OCI-LY1 (cell line): ENCODE data around the gene GOLGA8K.
"Not testable (repeated sequence)": the region's sequence is repeated elsewhere in the genome, so short reads cannot be mapped to it uniquely, and the experiment has no call there.

ENCODE experiments used
- H2AFZ ChIP-seq: fragments of 200-600 bp; sonication (generic), shearing (Covaris generic); 2 replicates; pipeline ENCODE4 v1.6.0; 2014; ENCODE audit warnings: antibody characterized with exemption, mild to moderate bottlenecking, low read length
- H3F3A ChIP-seq: fragments of 200-600 bp; sonication (generic), shearing (Covaris generic); 2 replicates; pipeline ENCODE4 v1.6.0; 2014; ENCODE audit warnings: mild to moderate bottlenecking, antibody characterized with exemption, low read length, moderate library complexity; ENCODE audit not compliant: insufficient read depth
- H3K27ac ChIP-seq: fragments of 200-600 bp; sonication (generic); 2 replicates; pipeline ENCODE4 v1.5.1; 2014; ENCODE audit warnings: low read length, mixed run types, mild to moderate bottlenecking, low read depth; ENCODE audit not compliant: poor library complexity, severe bottlenecking
- H3K27me3 ChIP-seq: fragments of 200-600 bp; sonication (generic); 2 replicates; pipeline ENCODE4 v1.6.0; 2014; ENCODE audit warnings: antibody characterized with exemption, mild to moderate bottlenecking, low read length, moderate library complexity; ENCODE audit not compliant: insufficient read depth
- H3K36me3 ChIP-seq: fragments of 200-600 bp; sonication (generic); 2 replicates; pipeline ENCODE4 v1.6.1; 2014; ENCODE audit warnings: mild to moderate bottlenecking, antibody characterized with exemption, low read length, moderate library complexity, mixed read lengths; ENCODE audit not compliant: insufficient read depth
- H3K4me1 ChIP-seq: fragments of 200-600 bp; sonication (generic); 2 replicates; pipeline ENCODE4 v1.5.1; 2014; ENCODE audit warnings: mild to moderate bottlenecking, low read length, moderate library complexity; ENCODE audit not compliant: insufficient read depth, severe bottlenecking
- H3K4me2 ChIP-seq: fragments of 200-600 bp; sonication (generic), shearing (Covaris generic); 2 replicates; pipeline ENCODE4 v1.6.1; 2014; ENCODE audit warnings: low read length
- H3K4me3 ChIP-seq: fragments of 200-600 bp; sonication (generic); 2 replicates; pipeline ENCODE4 v1.5.1; 2014; ENCODE audit warnings: low read length, low read depth, mild to moderate bottlenecking, mixed read lengths; ENCODE audit not compliant: poor library complexity, severe bottlenecking
- H3K79me2 ChIP-seq: fragments of 200-600 bp; shearing (Covaris generic); 2 replicates; pipeline ENCODE4 v1.6.1; 2016; ENCODE audit warnings: mixed run types, low read length, mixed read lengths; ENCODE audit not compliant: insufficient read depth
- H3K9ac ChIP-seq: fragments of 200-600 bp; sonication (generic), shearing (Covaris generic); 2 replicates; pipeline ENCODE4 v1.6.1; 2014; ENCODE audit warnings: mild to moderate bottlenecking, low read length, mixed read lengths
- H3K9me2 ChIP-seq: fragments of 200-600 bp; sonication (generic), shearing (Covaris generic); 2 replicates; pipeline ENCODE4 v1.6.1; 2014; ENCODE audit warnings: low read depth, mild to moderate bottlenecking, low read length, mixed read lengths
- H3K9me3 ChIP-seq: fragments of 200-600 bp; shearing (Covaris generic); 2 replicates; pipeline ENCODE4 v1.6.1; 2014; ENCODE audit warnings: low read length, mixed read lengths
- H4K20me1 ChIP-seq: fragments of 200-600 bp; sonication (generic), shearing (Covaris generic); 2 replicates; pipeline ENCODE4 v1.6.0; 2016; ENCODE audit warnings: mild to moderate bottlenecking, low read length; ENCODE audit not compliant: insufficient read depth

GOLGA8K gene

DNA sequence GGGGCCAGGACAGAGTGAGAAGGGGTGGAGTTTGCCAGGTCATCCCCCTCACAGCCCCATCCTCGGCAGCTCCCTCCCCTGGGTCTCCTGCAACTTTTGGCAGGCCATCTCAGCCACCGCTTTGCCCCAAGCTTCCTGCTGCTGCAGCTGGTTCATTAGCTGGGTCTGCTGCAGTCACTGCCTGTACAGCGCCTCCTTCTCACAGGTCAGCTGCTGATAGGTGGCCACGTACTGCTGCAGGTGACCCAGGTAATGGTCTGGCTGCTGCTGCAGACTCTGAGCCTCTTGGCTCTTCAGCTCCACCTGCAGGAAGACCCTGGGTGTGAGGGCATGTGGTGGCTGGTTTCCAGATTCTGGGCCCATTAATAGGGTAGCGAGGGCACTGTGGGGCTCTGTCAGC lies 8.3 kb downstream of the GOLGA8K start:
- H2AFZ ChIP-seq, H3K27ac ChIP-seq, H3K9me3 ChIP-seq, H4K20me1 ChIP-seq, H3K4me1 ChIP-seq, H3F3A ChIP-seq, H3K9ac ChIP-seq, H3K27me3 ChIP-seq, H3K79me2 ChIP-seq, H3K4me3 ChIP-seq, H3K9me2 ChIP-seq, H3K36me3 ChIP-seq, H3K4me2 ChIP-seq: not testable (repeated sequence)

DNA sequence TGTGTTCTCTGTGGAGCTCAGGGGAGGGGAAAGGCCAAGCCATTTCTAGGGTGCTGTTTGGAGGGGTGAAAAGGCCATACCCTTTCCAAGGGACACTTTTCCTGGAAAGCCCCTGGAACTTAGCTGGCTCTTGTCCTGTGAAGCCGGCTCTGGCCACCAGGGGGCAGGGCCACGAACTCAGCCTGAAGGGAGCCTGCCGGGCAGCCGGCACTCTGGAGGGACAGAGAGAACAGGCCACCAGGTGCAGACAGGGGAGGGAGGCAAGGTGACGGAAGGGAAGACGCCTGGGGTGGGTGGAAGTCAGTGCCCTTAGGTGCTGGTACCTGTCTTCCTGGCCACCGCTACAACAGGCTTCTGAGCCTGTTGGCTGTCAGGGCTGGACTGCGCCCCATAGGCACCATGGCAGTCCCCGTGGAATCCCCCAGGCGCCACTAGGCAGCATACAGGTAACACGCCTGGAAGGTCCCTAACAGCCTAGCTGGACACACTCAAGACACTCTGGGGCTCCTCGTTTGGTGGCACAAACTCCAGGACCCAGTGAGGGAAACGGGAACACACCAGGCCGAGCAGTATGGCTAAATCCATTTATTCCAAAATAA lies 14.9 kb downstream of the GOLGA8K start:
- H3F3A ChIP-seq, H3K79me2 ChIP-seq, H2AFZ ChIP-seq, H3K9me3 ChIP-seq, H3K9ac ChIP-seq, H3K27ac ChIP-seq, H3K9me2 ChIP-seq, H3K4me1 ChIP-seq, H3K4me2 ChIP-seq, H3K27me3 ChIP-seq, H3K36me3 ChIP-seq, H4K20me1 ChIP-seq, H3K4me3 ChIP-seq: not testable (repeated sequence)

- not testable (repeated sequence) for H3K36me3 ChIP-seq, H3K27ac ChIP-seq, H3K4me3 ChIP-seq, H3K79me2 ChIP-seq, H3K9ac ChIP-seq, H3K27me3 ChIP-seq, H3K9me3 ChIP-seq, H4K20me1 ChIP-seq, H3K4me1 ChIP-seq, H3K4me2 ChIP-seq, H3K9me2 ChIP-seq, H3F3A ChIP-seq, H2AFZ ChIP-seq
Measured at GRCh38 chr15:32385823-32386495, 17.1 kb downstream of the GOLGA8K start.

- not testable (repeated sequence) for H3K27me3 ChIP-seq, H3K4me3 ChIP-seq, H3K27ac ChIP-seq, H3K9me2 ChIP-seq, H3K9me3 ChIP-seq, H3K4me2 ChIP-seq, H2AFZ ChIP-seq, H3K36me3 ChIP-seq, H3K79me2 ChIP-seq, H3K9ac ChIP-seq, H3F3A ChIP-seq, H3K4me1 ChIP-seq, H4K20me1 ChIP-seq
Measured at GRCh38 chr15:32374185-32374584, 28.9 kb downstream of the GOLGA8K start.

- H3K4me3 ChIP-seq, H3K79me2 ChIP-seq, H3K9ac ChIP-seq, H3K27ac ChIP-seq, H3K4me2 ChIP-seq, H3K9me3 ChIP-seq, H3K27me3 ChIP-seq, H2AFZ ChIP-seq, H3K36me3 ChIP-seq, H3F3A ChIP-seq, H4K20me1 ChIP-seq, H3K4me1 ChIP-seq, H3K9me2 ChIP-seq: not testable (repeated sequence)
Measured at GRCh38 chr15:32373707-32374106, 29.4 kb downstream of the GOLGA8K start.

GRCh38 chr15:32372075-32372474 lies 31.0 kb downstream of the GOLGA8K start:
- not testable (repeated sequence) for H3K4me2 ChIP-seq, H3K27ac ChIP-seq, H3K9me2 ChIP-seq, H4K20me1 ChIP-seq, H2AFZ ChIP-seq, H3K79me2 ChIP-seq, H3K27me3 ChIP-seq, H3K36me3 ChIP-seq, H3K9ac ChIP-seq, H3K4me1 ChIP-seq, H3K4me3 ChIP-seq, H3F3A ChIP-seq, H3K9me3 ChIP-seq

- H3K4me3 ChIP-seq, H3K79me2 ChIP-seq, H3F3A ChIP-seq, H2AFZ ChIP-seq, H3K27me3 ChIP-seq, H3K27ac ChIP-seq, H3K9ac ChIP-seq, H4K20me1 ChIP-seq, H3K9me2 ChIP-seq, H3K4me2 ChIP-seq, H3K9me3 ChIP-seq, H3K36me3 ChIP-seq, H3K4me1 ChIP-seq: not testable (repeated sequence)
Measured at GRCh38 chr15:32370526-32370925, 32.6 kb downstream of the GOLGA8K start.

DNA sequence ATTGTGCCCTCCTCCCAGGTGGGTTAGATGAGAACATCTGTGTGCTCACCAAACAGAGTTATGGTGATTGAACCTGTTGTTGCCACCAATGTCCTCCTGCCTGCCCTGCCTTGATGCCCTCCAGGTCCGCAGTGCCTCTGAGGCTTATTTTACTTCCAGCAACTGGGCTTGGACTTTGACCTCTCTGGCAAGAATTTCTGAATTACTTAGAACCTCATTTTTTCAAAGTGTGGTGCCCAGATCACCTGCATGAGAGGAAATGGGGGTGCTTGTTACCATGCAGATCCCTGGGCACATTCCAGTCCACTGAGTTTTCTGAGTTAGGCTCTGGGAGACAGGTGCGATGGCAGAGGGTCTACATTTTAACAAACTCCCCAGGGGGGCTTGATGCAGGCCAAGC lies 33.0 kb downstream of the GOLGA8K start:
- not testable (repeated sequence) for H3K36me3 ChIP-seq, H3K9ac ChIP-seq, H3K9me3 ChIP-seq, H3K9me2 ChIP-seq, H3K27ac ChIP-seq, H3K4me3 ChIP-seq, H3K4me1 ChIP-seq, H3F3A ChIP-seq, H3K79me2 ChIP-seq, H3K4me2 ChIP-seq, H3K27me3 ChIP-seq, H4K20me1 ChIP-seq, H2AFZ ChIP-seq
